Measurements from ENCODE around the gene GNAT1. TPM values are rescaled to one million over a fixed set of nuclear protein-coding genes. Genes with fewer than 3 reads are reported as not detected.

The GNAT1 gene
- total and polyA plus RNA-seq, 2 of the 13 experiments (the other 11 are each of a cell fraction or from before 2014, with no cell fraction given), result 0.15 TPM; not detected in 1

DNA sequence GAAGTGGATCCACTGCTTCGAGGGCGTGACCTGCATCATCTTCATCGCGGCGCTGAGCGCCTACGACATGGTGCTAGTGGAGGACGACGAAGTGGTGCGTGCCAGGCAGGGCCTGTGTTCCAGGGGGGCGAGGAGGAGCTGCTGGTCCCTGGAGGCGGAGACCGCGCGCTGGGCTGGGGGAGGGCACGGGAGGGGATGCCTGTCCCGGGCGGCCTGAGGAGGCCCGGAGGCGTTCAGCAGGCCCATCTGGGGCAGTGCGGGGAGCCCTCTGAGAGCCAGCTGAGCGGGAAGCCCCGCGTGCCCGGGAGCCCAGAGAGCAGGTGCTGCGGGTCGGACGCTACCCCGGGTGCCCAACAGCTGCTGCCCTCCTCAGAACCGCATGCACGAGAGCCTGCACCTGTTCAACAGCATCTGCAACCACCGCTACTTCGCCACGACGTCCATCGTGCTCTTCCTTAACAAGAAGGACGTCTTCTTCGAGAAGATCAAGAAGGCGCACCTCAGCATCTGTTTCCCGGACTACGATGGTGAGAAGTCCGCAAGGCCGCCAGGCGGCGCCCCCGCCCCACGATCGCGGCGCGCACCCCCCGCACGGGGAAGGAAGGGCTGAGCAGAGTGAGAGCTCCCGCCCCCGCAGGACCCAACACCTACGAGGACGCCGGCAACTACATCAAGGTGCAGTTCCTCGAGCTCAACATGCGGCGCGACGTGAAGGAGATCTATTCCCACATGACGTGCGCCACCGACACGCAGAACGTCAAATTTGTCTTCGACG is 2.9 kb downstream of the GNAT1 start (continued):
- TF ChIP-seq ZNF224 (CRISPR knock-in tag; IDR thresholded peaks at IDR 0.05), result 0 out of 2 replicates have a peak, but pooled peaks have one; percentile 22
- TF ChIP-seq, protein P1, sequence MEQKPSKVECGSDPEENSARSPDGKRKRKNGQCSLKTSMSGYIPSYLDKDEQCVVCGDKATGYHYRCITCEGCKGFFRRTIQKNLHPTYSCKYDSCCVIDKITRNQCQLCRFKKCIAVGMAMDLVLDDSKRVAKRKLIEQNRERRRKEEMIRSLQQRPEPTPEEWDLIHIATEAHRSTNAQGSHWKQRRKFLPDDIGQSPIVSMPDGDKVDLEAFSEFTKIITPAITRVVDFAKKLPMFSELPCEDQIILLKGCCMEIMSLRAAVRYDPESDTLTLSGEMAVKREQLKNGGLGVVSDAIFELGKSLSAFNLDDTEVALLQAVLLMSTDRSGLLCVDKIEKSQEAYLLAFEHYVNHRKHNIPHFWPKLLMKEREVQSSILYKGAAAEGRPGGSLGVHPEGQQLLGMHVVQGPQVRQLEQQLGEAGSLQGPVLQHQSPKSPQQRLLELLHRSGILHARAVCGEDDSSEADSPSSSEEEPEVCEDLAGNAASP (CRISPR knock-in tag; IDR thresholded peaks at IDR 0.05; ENCODE audit: borderline replicate concordance), result peak; percentile 57; the same call in 1 of the 2 replicates
- TF ChIP-seq HNF4G (IDR thresholded peaks at IDR 0.05; ENCODE audit: borderline replicate concordance, low read depth, low read length), result no peak
- TF ChIP-seq HNF4G (CRISPR knock-in tag; IDR thresholded peaks at IDR 0.05; ENCODE audit: borderline replicate concordance, low read depth), result 0 out of 2 replicates have a peak, but pooled peaks have one; percentile 53
- TF ChIP-seq, protein P2, sequence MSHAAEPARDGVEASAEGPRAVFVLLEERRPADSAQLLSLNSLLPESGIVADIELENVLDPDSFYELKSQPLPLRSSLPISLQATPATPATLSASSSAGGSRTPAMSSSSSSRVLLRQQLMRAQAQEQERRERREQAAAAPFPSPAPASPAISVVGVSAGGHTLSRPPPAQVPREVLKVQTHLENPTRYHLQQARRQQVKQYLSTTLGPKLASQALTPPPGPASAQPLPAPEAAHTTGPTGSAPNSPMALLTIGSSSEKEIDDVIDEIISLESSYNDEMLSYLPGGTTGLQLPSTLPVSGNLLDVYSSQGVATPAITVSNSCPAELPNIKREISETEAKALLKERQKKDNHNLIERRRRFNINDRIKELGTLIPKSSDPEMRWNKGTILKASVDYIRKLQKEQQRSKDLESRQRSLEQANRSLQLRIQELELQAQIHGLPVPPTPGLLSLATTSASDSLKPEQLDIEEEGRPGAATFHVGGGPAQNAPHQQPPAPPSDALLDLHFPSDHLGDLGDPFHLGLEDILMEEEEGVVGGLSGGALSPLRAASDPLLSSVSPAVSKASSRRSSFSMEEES (CRISPR knock-in tag; IDR thresholded peaks at IDR 0.05), result 0 out of 2 replicates have a peak, but pooled peaks have one; percentile 32
- TF ChIP-seq BCL6 (CRISPR knock-in tag; IDR thresholded peaks at IDR 0.05), result peak; percentile 40; the same call in 1 of the 2 replicates
- TF ChIP-seq, protein P3, sequence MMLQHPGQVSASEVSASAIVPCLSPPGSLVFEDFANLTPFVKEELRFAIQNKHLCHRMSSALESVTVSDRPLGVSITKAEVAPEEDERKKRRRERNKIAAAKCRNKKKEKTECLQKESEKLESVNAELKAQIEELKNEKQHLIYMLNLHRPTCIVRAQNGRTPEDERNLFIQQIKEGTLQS (CRISPR knock-in tag; IDR thresholded peaks at IDR 0.05), result 0 out of 2 replicates have a peak, but pooled peaks have one; percentile 33
- peak; percentile 55 for TF ChIP-seq FOXA3 (CRISPR knock-in tag; IDR thresholded peaks at IDR 0.05)
- TF ChIP-seq ZNF329 (CRISPR knock-in tag; IDR thresholded peaks at IDR 0.05; ENCODE audit: low read depth), result peak; percentile 62; the same call in 1 of the 2 replicates
- peak; percentile 42 for TF ChIP-seq ELF1 (CRISPR knock-in tag; IDR thresholded peaks at IDR 0.05)
- TF ChIP-seq IRF2 (CRISPR knock-in tag; IDR thresholded peaks at IDR 0.05), result peak; percentile 77; the same call in 1 of the 2 replicates
- TF ChIP-seq ZSCAN20 (CRISPR knock-in tag; IDR thresholded peaks at IDR 0.05; ENCODE audit: borderline replicate concordance), result no peak
- TF ChIP-seq ZNF556 (CRISPR knock-in tag; IDR thresholded peaks at IDR 0.05; ENCODE audit: borderline replicate concordance), result 0 out of 2 replicates have a peak, but pooled peaks have one; percentile 77
- TF ChIP-seq SOX5 (CRISPR knock-in tag; IDR thresholded peaks at IDR 0.05; ENCODE audit: borderline replicate concordance), result peak; percentile 13; the same call in 1 of the 2 replicates
- peak; percentile 60; the same call in 1 of the 2 replicates for TF ChIP-seq ZNF607 (CRISPR knock-in tag; IDR thresholded peaks at IDR 0.05; ENCODE audit: borderline replicate concordance)
- TF ChIP-seq MEIS2 (CRISPR knock-in tag; IDR thresholded peaks at IDR 0.05), result peak; percentile 48; the same call in 1 of the 2 replicates
- TF ChIP-seq PAWR (CRISPR knock-in tag; IDR thresholded peaks at IDR 0.05; ENCODE audit: borderline replicate concordance), result peak; percentile 40; the same call in 1 of the 2 replicates
- 0 out of 2 replicates have a peak, but pooled peaks have one; percentile 23 for TF ChIP-seq SMAD3 (CRISPR knock-in tag; IDR thresholded peaks at IDR 0.05)
- 0 out of 2 replicates have a peak, but pooled peaks have one; percentile 22 for TF ChIP-seq ETV6 (CRISPR knock-in tag; conservative IDR thresholded peaks at IDR 0.05)
- peak; percentile 53; the same call in 1 of the 2 replicates for TF ChIP-seq SALL2 (CRISPR knock-in tag; IDR thresholded peaks at IDR 0.05)
- TF ChIP-seq, protein P4, sequence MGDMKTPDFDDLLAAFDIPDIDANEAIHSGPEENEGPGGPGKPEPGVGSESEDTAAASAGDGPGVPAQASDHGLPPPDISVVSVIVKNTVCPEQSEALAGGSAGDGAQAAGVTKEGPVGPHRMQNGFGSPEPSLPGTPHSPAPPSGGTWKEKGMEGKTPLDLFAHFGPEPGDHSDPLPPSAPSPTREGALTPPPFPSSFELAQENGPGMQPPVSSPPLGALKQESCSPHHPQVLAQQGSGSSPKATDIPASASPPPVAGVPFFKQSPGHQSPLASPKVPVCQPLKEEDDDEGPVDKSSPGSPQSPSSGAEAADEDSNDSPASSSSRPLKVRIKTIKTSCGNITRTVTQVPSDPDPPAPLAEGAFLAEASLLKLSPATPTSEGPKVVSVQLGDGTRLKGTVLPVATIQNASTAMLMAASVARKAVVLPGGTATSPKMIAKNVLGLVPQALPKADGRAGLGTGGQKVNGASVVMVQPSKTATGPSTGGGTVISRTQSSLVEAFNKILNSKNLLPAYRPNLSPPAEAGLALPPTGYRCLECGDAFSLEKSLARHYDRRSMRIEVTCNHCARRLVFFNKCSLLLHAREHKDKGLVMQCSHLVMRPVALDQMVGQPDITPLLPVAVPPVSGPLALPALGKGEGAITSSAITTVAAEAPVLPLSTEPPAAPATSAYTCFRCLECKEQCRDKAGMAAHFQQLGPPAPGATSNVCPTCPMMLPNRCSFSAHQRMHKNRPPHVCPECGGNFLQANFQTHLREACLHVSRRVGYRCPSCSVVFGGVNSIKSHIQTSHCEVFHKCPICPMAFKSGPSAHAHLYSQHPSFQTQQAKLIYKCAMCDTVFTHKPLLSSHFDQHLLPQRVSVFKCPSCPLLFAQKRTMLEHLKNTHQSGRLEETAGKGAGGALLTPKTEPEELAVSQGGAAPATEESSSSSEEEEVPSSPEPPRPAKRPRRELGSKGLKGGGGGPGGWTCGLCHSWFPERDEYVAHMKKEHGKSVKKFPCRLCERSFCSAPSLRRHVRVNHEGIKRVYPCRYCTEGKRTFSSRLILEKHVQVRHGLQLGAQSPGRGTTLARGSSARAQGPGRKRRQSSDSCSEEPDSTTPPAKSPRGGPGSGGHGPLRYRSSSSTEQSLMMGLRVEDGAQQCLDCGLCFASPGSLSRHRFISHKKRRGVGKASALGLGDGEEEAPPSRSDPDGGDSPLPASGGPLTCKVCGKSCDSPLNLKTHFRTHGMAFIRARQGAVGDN (CRISPR knock-in tag; IDR thresholded peaks at IDR 0.05), result peak; percentile 74
- 0 out of 2 replicates have a peak, but pooled peaks have one; percentile 36 for TF ChIP-seq ZNF263 (CRISPR knock-in tag; IDR thresholded peaks at IDR 0.05)

Data from HepG2 (cell line).